A549 (cell line): ENCODE data around the gene MACROH2A2. TPM values are rescaled to one million over a fixed set of nuclear protein-coding genes. Genes with fewer than 3 reads are reported as not detected.

Experiments used
- ATAC-seq, 2 experiments: fragments of 200-7000 bp in 1 of 2; fragments of >200 bp in 1 of 2; cut with Nextera tagmentation in 1 of 2; cut with Tn5 transposase in 1 of 2; 3 replicates each; pipeline versions ENCODE4 v1.8.0 to v1.9.1; 2018 to 2020; ENCODE audit warnings: mild to moderate bottlenecking in 1 of 2, moderate library complexity in 1 of 2
- CTCF ChIA-PET: fragments of 300-600 bp; sonication (Branson Sonifier 250); formaldehyde crosslinking; extraction: SDS; loops from one replicate; lab custom pipeline; 2021; ENCODE audit warnings: antibody characterized with exemption, inconsistent platforms; lab: Yijun Ruan, JAX
- POLR2A ChIA-PET: fragments of 350-600 bp; formaldehyde crosslinking; extraction: SDS; loops from one replicate; lab custom pipeline; 2021; ENCODE audit warnings: antibody characterized with exemption, inconsistent platforms; lab: Yijun Ruan, JAX
- DNase-seq, 2 experiments: peaks; one replicate each; pipeline versions ENCODE4 v3.0.0 to v3.0.0-alpha.2; 2011 to 2016; ENCODE audit warnings: low read depth in 1 of 2, low spot score in 1 of 2
- FAIRE-seq: peaks from 2 replicates; lab custom pipeline; 2011; peaks lifted over from hg19 to GRCh38; lab: Jason Lieb, UNC
- H3K27ac ChIP-seq, 2 experiments: fragments of >200 bp; sonication (Bioruptor Twin); formaldehyde crosslinking; 3 replicates each; pipeline ENCODE4 v1.5.1; 2016 to 2017
- H3K4me1 ChIP-seq: fragments of >200 bp; sonication (Bioruptor Twin); formaldehyde crosslinking; 3 replicates; pipeline ENCODE4 v1.6.1; 2016
- H3K4me2 ChIP-seq: fragments of >200 bp; sonication (Bioruptor Twin); formaldehyde crosslinking; 3 replicates; pipeline ENCODE4 v1.6.1; 2016
- H3K4me3 ChIP-seq: fragments of >200 bp; sonication (Bioruptor Twin); formaldehyde crosslinking; 3 replicates; pipeline ENCODE4 v1.5.1; 2016
- H3K9me3 ChIP-seq: fragments of >200 bp; sonication (Bioruptor Twin); formaldehyde crosslinking; 3 replicates; pipeline ENCODE4 v1.6.1; 2016
- BCL3 ChIP-seq: fragments of >200 bp; sonication (Bioruptor Twin); formaldehyde crosslinking; IDR thresholded peaks from 3 replicates; pipeline ENCODE4 v1.6.1; 2016
- CBX2 ChIP-seq: fragments of 200-600 bp; sonication (generic); IDR thresholded peaks from 2 replicates; pipeline ENCODE4 v1.6.1; 2016; ENCODE audit warnings: low read depth, mild to moderate bottlenecking, borderline replicate concordance
- CHD4 ChIP-seq: fragments of 200-600 bp; sonication (generic); IDR thresholded peaks from 2 replicates; pipeline ENCODE4 v1.6.1; 2016; ENCODE audit warnings: antibody characterized with exemption, mild to moderate bottlenecking, borderline replicate concordance
- CTCF ChIP-seq: fragments of >200 bp; sonication (Bioruptor Twin); formaldehyde crosslinking; IDR thresholded peaks from 3 replicates; pipeline ENCODE4 v1.5.1; 2016
- EHF ChIP-seq: fragments of 250-450 bp; sonication (Bioruptor Pico); IDR thresholded peaks from 2 replicates; pipeline ENCODE4 v1.5.0; 2020; ENCODE audit warnings: mild to moderate bottlenecking
- EHMT2 ChIP-seq: fragments of 200-600 bp; sonication (generic); IDR thresholded peaks from 2 replicates; pipeline ENCODE4 v1.6.1; 2016; ENCODE audit warnings: antibody characterized with exemption, low read depth, mild to moderate bottlenecking, moderate library complexity
- FOSB ChIP-seq: fragments of 250-450 bp; sonication (Bioruptor Pico); IDR thresholded peaks from 2 replicates; pipeline ENCODE4 v1.5.0; 2020; ENCODE audit warnings: mild to moderate bottlenecking, moderate library complexity
- FOSL2 ChIP-seq, 2 experiments: fragments of 450-650 bp in 1 of 2; fragments of >200 bp in 1 of 2; sonication (Bioruptor Twin) in 1 of 2; formaldehyde crosslinking; IDR thresholded peaks; 2 replicates each; pipeline versions ENCODE4 v1.5.0 to v1.6.1; 2016 to 2020; ENCODE audit warnings: mild to moderate bottlenecking in 1 of 2, moderate library complexity in 1 of 2
- FOXS1 ChIP-seq: fragments of 250-450 bp; sonication (Bioruptor Pico); IDR thresholded peaks from 2 replicates; pipeline ENCODE4 v1.5.0; 2020; ENCODE audit warnings: mild to moderate bottlenecking, moderate library complexity
- GATA3 ChIP-seq: IDR thresholded peaks from 2 replicates; pipeline ENCODE4 v1.6.1; 2012; ENCODE audit warnings: borderline replicate concordance
- HOXA7 ChIP-seq: fragments of 250-450 bp; sonication (Bioruptor Pico); IDR thresholded peaks from 2 replicates; pipeline ENCODE4 v1.5.0; 2020; ENCODE audit warnings: mild to moderate bottlenecking, moderate library complexity
- JUNB ChIP-seq: fragments of >200 bp; sonication (Bioruptor Twin); formaldehyde crosslinking; IDR thresholded peaks from 2 replicates; pipeline ENCODE4 v1.6.1; 2016
- MAZ ChIP-seq: fragments of 150-350 bp; IDR thresholded peaks from 2 replicates; pipeline ENCODE4 v1.6.1; 2014; ENCODE audit warnings: antibody characterized with exemption, low read depth, low read length, borderline replicate concordance
- NPAS2 ChIP-seq: fragments of 250-450 bp; sonication (Bioruptor Pico); IDR thresholded peaks from 2 replicates; pipeline ENCODE4 v1.8.0; 2022; ENCODE audit warnings: mild to moderate bottlenecking, moderate library complexity, borderline replicate concordance
- POLR2A ChIP-seq: IDR thresholded peaks from 2 replicates; pipeline ENCODE4 v1.6.1; 2012; ENCODE audit warnings: mild to moderate bottlenecking, low read length
- RAD21 ChIP-seq, 2 experiments: fragments of >200 bp in 1 of 2; sonication (Bioruptor Twin) in 1 of 2; formaldehyde crosslinking in 1 of 2; IDR thresholded peaks in 1 of 2; conservative IDR thresholded peaks in 1 of 2; 2 replicates in 1 of 2; 3 replicates in 1 of 2; pipeline ENCODE4 v1.6.1; 2012 to 2018; ENCODE audit warnings: inconsistent platforms in 1 of 2
- RARB ChIP-seq: fragments of 250-450 bp; sonication (Bioruptor Pico); IDR thresholded peaks from 2 replicates; pipeline ENCODE4 v1.8.0; 2021; ENCODE audit warnings: mild to moderate bottlenecking, moderate library complexity
- RFX5 ChIP-seq: fragments of 450-650 bp; IDR thresholded peaks from 2 replicates; pipeline ENCODE4 v1.7.1; 2014; ENCODE audit warnings: antibody characterized with exemption, mild to moderate bottlenecking, moderate library complexity
- TFCP2L1 ChIP-seq: fragments of 250-450 bp; sonication (Bioruptor Pico); IDR thresholded peaks from 2 replicates; pipeline ENCODE4 v1.5.0; 2021; ENCODE audit warnings: mild to moderate bottlenecking
- TP53 ChIP-seq: fragments of 250-450 bp; sonication (Bioruptor Pico); IDR thresholded peaks from 2 replicates; pipeline ENCODE4 v1.5.0; 2021; ENCODE audit warnings: mild to moderate bottlenecking, moderate library complexity
- ZC3H11A ChIP-seq: fragments of 450-650 bp; IDR thresholded peaks from 2 replicates; pipeline ENCODE4 v1.6.1; 2014; ENCODE audit warnings: antibody characterized with exemption, mild to moderate bottlenecking
- ZSCAN20 ChIP-seq: fragments of 250-450 bp; sonication (Bioruptor Pico); IDR thresholded peaks from 2 replicates; pipeline ENCODE4 v1.8.0; 2022; ENCODE audit warnings: mild to moderate bottlenecking, moderate library complexity
- WGBS: methylation state at CpG from one replicate; pipeline ENCODE4 v1.1.6; 2017; ENCODE audit errors: missing lambda C conversion rate; 5-methylcytosine and 5-hydroxymethylcytosine counted together
- polyA plus RNA-seq, 4 experiments: library from polyadenylated mRNA; depleted of rRNA in 3 of 4; stranded (reverse); fragments of >200 nt; fragmentation: RNase III in 1 of 4; extraction: RNeasy Plus Mini Kit Qiagen cat#74134 plus additional on column Dnase treatment in 1 of 4; gene quantifications; 2 replicates in 3 of 4; 3 replicates in 1 of 4; pipeline ENCODE4 v1.2.3, GENCODE V29; 2011 to 2017
- TF ChIP-seq, protein P1 (sequence below): IDR thresholded peaks from 2 replicates; pipeline ENCODE4 v1.6.1; 2012
- TF ChIP-seq, protein P2 (sequence below): fragments of 250-450 bp; sonication (Bioruptor Pico); IDR thresholded peaks from 2 replicates; pipeline ENCODE4 v1.5.0; 2021; ENCODE audit warnings: mild to moderate bottlenecking, moderate library complexity, borderline replicate concordance
- TF ChIP-seq, protein P3 (sequence below): fragments of 200-600 bp; sonication (generic); IDR thresholded peaks from 2 replicates; pipeline ENCODE4 v1.6.1; 2016; ENCODE audit warnings: antibody characterized with exemption, mild to moderate bottlenecking, moderate library complexity

MACROH2A2 gene
- polyA plus RNA-seq, 2 of the 4 experiments (the other 2 are of a cell fraction): 22.2 to 29.6 TPM

GRCh38 chr10:70112071-70112470 is 59.4 kb downstream of the MACROH2A2 start:
- ChIA-PET POLR2A (no interaction called here), CTCF (interaction anchor here (1.5 to 12.1 kb wide), 2 partner anchors 11 to 35 kb away, joined by 4 to 244 read pairs; partner anchors contain the start of gene TYSND1)
- FAIRE-seq (no peak), DNase-seq (no peak), ATAC-seq (no peak)
- WGBS: 90% methylated on average over 8 of the region's 8 CpGs
- H3K9me3 ChIP-seq: no peaks in the 10 kb centered on the region
- no peak overlapping the region for H3K4me2 ChIP-seq
- H3K27ac ChIP-seq: no peak overlapping the region
- TF ChIP-seq HOXA7 (CRISPR knock-in tag): no peak
- TF ChIP-seq, protein P1, sequence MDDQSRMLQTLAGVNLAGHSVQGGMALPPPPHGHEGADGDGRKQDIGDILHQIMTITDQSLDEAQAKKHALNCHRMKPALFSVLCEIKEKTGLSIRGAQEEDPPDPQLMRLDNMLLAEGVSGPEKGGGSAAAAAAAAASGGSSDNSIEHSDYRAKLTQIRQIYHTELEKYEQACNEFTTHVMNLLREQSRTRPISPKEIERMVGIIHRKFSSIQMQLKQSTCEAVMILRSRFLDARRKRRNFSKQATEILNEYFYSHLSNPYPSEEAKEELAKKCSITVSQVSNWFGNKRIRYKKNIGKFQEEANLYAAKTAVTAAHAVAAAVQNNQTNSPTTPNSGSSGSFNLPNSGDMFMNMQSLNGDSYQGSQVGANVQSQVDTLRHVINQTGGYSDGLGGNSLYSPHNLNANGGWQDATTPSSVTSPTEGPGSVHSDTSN: no peak
- no peak for TF ChIP-seq NPAS2 (CRISPR knock-in tag)
- TF ChIP-seq GATA3: no peak
- TF ChIP-seq, protein P2, sequence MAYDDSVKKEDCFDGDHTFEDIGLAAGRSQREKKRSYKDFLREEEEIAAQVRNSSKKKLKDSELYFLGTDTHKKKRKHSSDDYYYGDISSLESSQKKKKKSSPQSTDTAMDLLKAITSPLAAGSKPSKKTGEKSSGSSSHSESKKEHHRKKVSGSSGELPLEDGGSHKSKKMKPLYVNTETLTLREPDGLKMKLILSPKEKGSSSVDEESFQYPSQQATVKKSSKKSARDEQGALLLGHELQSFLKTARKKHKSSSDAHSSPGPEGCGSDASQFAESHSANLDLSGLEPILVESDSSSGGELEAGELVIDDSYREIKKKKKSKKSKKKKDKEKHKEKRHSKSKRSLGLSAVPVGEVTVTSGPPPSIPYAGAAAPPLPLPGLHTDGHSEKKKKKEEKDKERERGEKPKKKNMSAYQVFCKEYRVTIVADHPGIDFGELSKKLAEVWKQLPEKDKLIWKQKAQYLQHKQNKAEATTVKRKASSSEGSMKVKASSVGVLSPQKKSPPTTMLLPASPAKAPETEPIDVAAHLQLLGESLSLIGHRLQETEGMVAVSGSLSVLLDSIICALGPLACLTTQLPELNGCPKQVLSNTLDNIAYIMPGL (CRISPR knock-in tag): no peak
- TF ChIP-seq FOXS1: no peak
- TF ChIP-seq, protein P3, sequence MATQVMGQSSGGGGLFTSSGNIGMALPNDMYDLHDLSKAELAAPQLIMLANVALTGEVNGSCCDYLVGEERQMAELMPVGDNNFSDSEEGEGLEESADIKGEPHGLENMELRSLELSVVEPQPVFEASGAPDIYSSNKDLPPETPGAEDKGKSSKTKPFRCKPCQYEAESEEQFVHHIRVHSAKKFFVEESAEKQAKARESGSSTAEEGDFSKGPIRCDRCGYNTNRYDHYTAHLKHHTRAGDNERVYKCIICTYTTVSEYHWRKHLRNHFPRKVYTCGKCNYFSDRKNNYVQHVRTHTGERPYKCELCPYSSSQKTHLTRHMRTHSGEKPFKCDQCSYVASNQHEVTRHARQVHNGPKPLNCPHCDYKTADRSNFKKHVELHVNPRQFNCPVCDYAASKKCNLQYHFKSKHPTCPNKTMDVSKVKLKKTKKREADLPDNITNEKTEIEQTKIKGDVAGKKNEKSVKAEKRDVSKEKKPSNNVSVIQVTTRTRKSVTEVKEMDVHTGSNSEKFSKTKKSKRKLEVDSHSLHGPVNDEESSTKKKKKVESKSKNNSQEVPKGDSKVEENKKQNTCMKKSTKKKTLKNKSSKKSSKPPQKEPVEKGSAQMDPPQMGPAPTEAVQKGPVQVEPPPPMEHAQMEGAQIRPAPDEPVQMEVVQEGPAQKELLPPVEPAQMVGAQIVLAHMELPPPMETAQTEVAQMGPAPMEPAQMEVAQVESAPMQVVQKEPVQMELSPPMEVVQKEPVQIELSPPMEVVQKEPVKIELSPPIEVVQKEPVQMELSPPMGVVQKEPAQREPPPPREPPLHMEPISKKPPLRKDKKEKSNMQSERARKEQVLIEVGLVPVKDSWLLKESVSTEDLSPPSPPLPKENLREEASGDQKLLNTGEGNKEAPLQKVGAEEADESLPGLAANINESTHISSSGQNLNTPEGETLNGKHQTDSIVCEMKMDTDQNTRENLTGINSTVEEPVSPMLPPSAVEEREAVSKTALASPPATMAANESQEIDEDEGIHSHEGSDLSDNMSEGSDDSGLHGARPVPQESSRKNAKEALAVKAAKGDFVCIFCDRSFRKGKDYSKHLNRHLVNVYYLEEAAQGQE: no peak
- TF ChIP-seq TFCP2L1 (CRISPR knock-in tag): no peak
- no peak for TF ChIP-seq ZC3H11A
- TF ChIP-seq RAD21 (conservative IDR thresholded peaks at IDR 0.05 in 1 of 2, IDR thresholded peaks at IDR 0.05 in 1 of 2): no peak
- no peaks in the 10 kb centered on the region for H3K4me1 ChIP-seq
- H3K4me3 ChIP-seq: no peak overlapping the region

GRCh38 chr10:70114902-70115301 is 62.3 kb downstream of the MACROH2A2 start:
- H3K4me3 ChIP-seq: no peak overlapping the region
- H3K9me3 ChIP-seq: no peaks in the 10 kb centered on the region
- DNase-seq (peak in 1 of 2 experiments; percentile 25), FAIRE-seq (no peak), ATAC-seq (peak in 1 of 2 experiments; percentile 45; a peak in 3 of 6 replicates)
- ChIA-PET CTCF (interaction anchor here (0.9 to 14.0 kb wide), 14 partner anchors 8 to 273 kb away, joined by 3 to 244 read pairs (median 8); partner anchors contain the start of gene TYSND1), POLR2A (interaction anchor here (1.6 kb wide), 1 partner anchor 31 kb away, joined by 11 read pairs; the partner anchor contains the start of gene TYSND1)
- H3K4me2 ChIP-seq: no peak overlapping the region
- TF ChIP-seq JUNB (no peak), MAZ (no peak), RARB (no peak), GATA3 (no peak), RFX5 (no peak), POLR2A (no peak), CBX2 (no peak), CTCF (no peak), CHD4 (no peak), EHMT2 (no peak), HOXA7 (CRISPR knock-in tag) (no peak), TP53 (CRISPR knock-in tag) (no peak), FOSB (CRISPR knock-in tag) (no peak), BCL3 (no peak), FOSL2 (IDR thresholded peaks at IDR 0.05) (no peak), FOSL2 (CRISPR knock-in tag; IDR thresholded peaks at IDR 0.05) (no peak), ZSCAN20 (no peak), EHF (CRISPR knock-in tag) (no peak), TFCP2L1 (CRISPR knock-in tag) (no peak)
- no peak overlapping the region for H3K27ac ChIP-seq
- WGBS: 90% methylated on average over 6 of the region's 15 CpGs
- no peaks in the 10 kb centered on the region for H3K4me1 ChIP-seq
